Gastroesophageal sphincter (tissue), 3 donors: ENCODE data around the gene TMEM272.

Experiments used
- CTCF ChIP-seq, 4 experiments: fragments of 200-600 bp in 2 of 4; fragments of 450-650 bp in 2 of 4; sonication (generic) in 1 of 4; IDR thresholded peaks; one replicate each; pipeline ENCODE4 v1.5.1; 2017 to 2019; ENCODE audit warnings: antibody characterized with exemption in 4 of 4, mild to moderate bottlenecking in 2 of 4, moderate library complexity in 2 of 4
- EP300 ChIP-seq: sonication (generic); formaldehyde crosslinking; IDR thresholded peaks from one replicate; pipeline ENCODE4 v1.6.1; 2017; ENCODE audit warnings: antibody characterized with exemption, mild to moderate bottlenecking
- POLR2A ChIP-seq, 2 donors: fragments of 450-650 bp; IDR thresholded peaks; one replicate each; pipeline ENCODE4 v1.6.1; 2017; ENCODE audit warnings: antibody characterized with exemption in 2 of 2, mild to moderate bottlenecking in 2 of 2, moderate library complexity in 1 of 2
- POLR2AphosphoS5 ChIP-seq: sonication (generic); formaldehyde crosslinking; IDR thresholded peaks from one replicate; pipeline ENCODE4 v1.6.1; 2017; ENCODE audit warnings: antibody characterized with exemption

- TF ChIP-seq EP300 (no peak), POLR2A (IDR thresholded peaks at IDR 0.05) (no peak), CTCF (IDR thresholded peaks at IDR 0.05) (no peak), POLR2AphosphoS5 (no peak)
Measured at GRCh38 chr13:51773515-51773914, 71.5 kb downstream of the TMEM272 start.
